Keratinocyte (primary cell): ENCODE results near the gene BNC2. TPM values are rescaled to one million over a fixed set of nuclear protein-coding genes. Genes with fewer than 3 reads are reported as not detected.

Experiments
- DNase-seq: peaks from one replicate; pipeline ENCODE4 v3.0.0-alpha.2; 2011; ENCODE audit warnings: low read depth, missing footprints, low spot score
- FAIRE-seq: peaks from 2 replicates; lab custom pipeline; 2011; peaks lifted over from hg19 to GRCh38; lab: Jason Lieb, UNC
- H2AFZ ChIP-seq: 2 replicates; pipeline ENCODE4 v1.6.0; 2012; ENCODE audit warnings: low read length, control low read depth, inconsistent platforms; ENCODE audit not compliant: control insufficient read depth
- H3K27ac ChIP-seq: 2 replicates; pipeline ENCODE4 v1.5.1; 2011; ENCODE audit warnings: low read length; ENCODE audit not compliant: control insufficient read depth, insufficient read depth
- H3K27me3 ChIP-seq: 3 replicates; pipeline ENCODE4 v1.6.0; 2011; ENCODE audit warnings: low read length; ENCODE audit not compliant: control insufficient read depth, insufficient read depth; ENCODE audit errors: extremely low read depth
- H3K36me3 ChIP-seq, 2 experiments: 2 replicates in 1 of 2; 3 replicates in 1 of 2; pipeline ENCODE4 v1.5.1; 2011; ENCODE audit warnings: low read length in 2 of 2, mild to moderate bottlenecking in 1 of 2; ENCODE audit not compliant: control insufficient read depth in 2 of 2, insufficient read depth in 2 of 2; ENCODE audit errors: extremely low read depth in 1 of 2
- H3K4me1 ChIP-seq: 3 replicates; pipeline ENCODE4 v1.5.1; 2011; ENCODE audit warnings: low read length; ENCODE audit not compliant: control insufficient read depth, insufficient read depth; ENCODE audit errors: extremely low read depth
- H3K4me2 ChIP-seq: 3 replicates; pipeline ENCODE4 v1.6.0; 2011; ENCODE audit warnings: low read depth, low read length; ENCODE audit not compliant: control insufficient read depth, insufficient read depth; ENCODE audit errors: extremely low read depth
- H3K4me3 ChIP-seq, 3 experiments: fragments of 200-600 bp in 1 of 3; sonication (generic) in 1 of 3; 2 replicates in 2 of 3; 3 replicates in 1 of 3; pipeline ENCODE4 v1.5.1; 2011 to 2016; ENCODE audit warnings: low read length in 3 of 3, mild to moderate bottlenecking in 3 of 3, control low read depth in 2 of 3, inconsistent platforms in 1 of 3, low read depth in 1 of 3, mixed read lengths in 1 of 3, mixed run types in 1 of 3, moderate library complexity in 1 of 3; ENCODE audit not compliant: control insufficient read depth in 2 of 3, insufficient read depth in 2 of 3; ENCODE audit errors: extremely low read depth in 1 of 3
- H3K79me2 ChIP-seq: 2 replicates; pipeline ENCODE4 v1.6.0; 2012; ENCODE audit warnings: low read length; ENCODE audit not compliant: control insufficient read depth, insufficient read depth
- H3K9ac ChIP-seq: 3 replicates; pipeline ENCODE4 v1.6.0; 2011; ENCODE audit warnings: low read length; ENCODE audit not compliant: control insufficient read depth, insufficient read depth; ENCODE audit errors: extremely low read depth
- H3K9me1 ChIP-seq: 3 replicates; pipeline ENCODE4 v1.6.0; 2011; ENCODE audit warnings: low read length; ENCODE audit not compliant: control insufficient read depth, insufficient read depth; ENCODE audit errors: extremely low read depth
- H3K9me3 ChIP-seq: 2 replicates; pipeline ENCODE4 v1.5.1; 2012; ENCODE audit warnings: low read depth, low read length; ENCODE audit not compliant: control insufficient read depth
- H4K20me1 ChIP-seq: 3 replicates; pipeline ENCODE4 v1.6.0; 2011; ENCODE audit warnings: low read length; ENCODE audit not compliant: control insufficient read depth, insufficient read depth; ENCODE audit errors: extremely low read depth
- CTCF ChIP-seq, 3 experiments: IDR thresholded peaks in 1 of 3; conservative IDR thresholded peaks in 1 of 3; optimal IDR thresholded peaks in 1 of 3; 2 replicates in 2 of 3; 3 replicates in 1 of 3; pipeline versions ENCODE3 to v1.5.1; 2011; ENCODE audit warnings: low read length in 3 of 3, mild to moderate bottlenecking in 3 of 3, moderate library complexity in 2 of 3, control low read depth in 1 of 3, inconsistent platforms in 1 of 3; ENCODE audit not compliant: insufficient read depth in 2 of 3; ENCODE audit errors: extremely low read depth in 1 of 3
- EZH2 ChIP-seq: IDR thresholded peaks from one replicate; pipeline ENCODE4 v1.6.1; 2012; ENCODE audit warnings: inconsistent platforms, mild to moderate bottlenecking, low read length, moderate library complexity
- dilution Hi-C: fragments of 300-500 bp; cut with MboI; formaldehyde crosslinking; loops from one replicate; pipeline ENCODE4 v1.7.0; 2020; ENCODE audit warnings: low sequenced_read_pairs; ENCODE audit not compliant: extremely low pct_ligation_motif_present
- polyA plus RNA-seq, 5 experiments: library from polyadenylated mRNA; depleted of rRNA in 3 of 5; stranded (reverse) in 3 of 5; stranded (forward) in 1 of 5; unstranded in 1 of 5; fragments of >200 nt; gene quantifications; 1 replicate in 1 of 5; 2 replicates in 3 of 5; 3 replicates in 1 of 5; pipeline versions ENCODE4 v1.2.1 to v1.2.3, GENCODE V29; 2011 to 2012; ENCODE audit warnings: missing spikeins in 2 of 5, low read depth in 1 of 5, low replicate concordance in 1 of 5

BNC2 gene
- polyA plus RNA-seq, 1 donor (not counting 4 experiments of a cell fraction or from before 2014, with no cell fraction given), result 1.1 TPM

DNA sequence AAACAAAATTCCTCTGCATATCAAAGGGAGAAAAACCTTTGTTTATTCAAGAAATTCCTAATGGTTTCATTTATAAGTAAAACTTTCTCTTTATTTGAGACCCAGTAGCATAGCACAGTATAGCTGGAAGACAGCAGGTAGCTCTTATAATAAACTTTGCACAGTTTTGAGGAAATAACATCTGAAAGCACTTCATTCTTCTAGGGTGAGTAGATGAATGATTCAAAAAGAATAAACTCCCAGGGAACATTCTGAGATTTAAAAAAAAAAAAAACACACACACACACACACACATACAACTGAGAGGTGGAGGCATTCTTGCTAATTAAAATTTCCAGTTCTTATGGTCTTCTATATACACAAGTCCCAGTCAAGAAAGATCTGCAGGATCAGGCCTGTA is 197.3 kb downstream of the BNC2 start:
- H3K9ac ChIP-seq, result no peak overlapping the region
- no peak overlapping the region for H2AFZ ChIP-seq
- H3K9me3 ChIP-seq, result no peaks in the 10 kb centered on the region
- no peak overlapping the region for H3K27ac ChIP-seq
- TF ChIP-seq EZH2 (no peak), CTCF (optimal IDR thresholded peaks at IDR 0.05 in 1 of 3, IDR thresholded peaks at IDR 0.05 in 1 of 3, conservative IDR thresholded peaks at IDR 0.05 in 1 of 3; ENCODE audit: extremely low read depth in 1 of 3, insufficient read depth in 2 of 3, low read length in 3 of 3) (no peak)
- H3K4me2 ChIP-seq, result no peak overlapping the region
- dilution Hi-C loops, result no loop called here
- FAIRE-seq, result no peak
- H3K27me3 ChIP-seq, result no peaks in the 10 kb centered on the region
- H3K79me2 ChIP-seq, result no peaks in the 10 kb centered on the region
- no peaks in the 10 kb centered on the region for H3K36me3 ChIP-seq
- H3K9me1 ChIP-seq, result no peaks in the 10 kb centered on the region
- peaks cover 7% of the 10 kb centered on the region for H3K4me1 ChIP-seq
- no peaks in the 10 kb centered on the region for H4K20me1 ChIP-seq
- no peak overlapping the region for H3K4me3 ChIP-seq
- no peak for DNase-seq

DNA sequence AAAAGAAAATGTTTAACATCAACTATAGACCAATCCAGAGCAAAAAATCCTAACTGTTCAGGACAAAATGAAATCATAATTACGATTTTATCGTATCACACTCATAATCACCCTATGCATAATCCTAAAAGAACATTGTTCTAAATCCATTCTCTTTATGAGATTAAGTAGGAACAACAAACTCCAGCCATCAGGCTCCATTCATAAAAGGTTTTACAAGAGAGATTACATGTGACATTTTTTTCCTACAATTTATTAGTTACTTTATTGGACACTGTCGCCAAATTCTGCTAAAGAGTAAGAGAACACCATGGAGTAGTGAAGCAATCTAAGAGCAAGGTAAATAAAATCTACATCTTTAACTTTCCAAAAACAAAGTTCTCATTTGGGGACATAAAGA is 198.0 kb downstream of the BNC2 start:
- no peak for TF ChIP-seq EZH2
- no peak for TF ChIP-seq CTCF (optimal IDR thresholded peaks at IDR 0.05 in 1 of 3, IDR thresholded peaks at IDR 0.05 in 1 of 3, conservative IDR thresholded peaks at IDR 0.05 in 1 of 3; ENCODE audit: extremely low read depth in 1 of 3, insufficient read depth in 2 of 3, low read length in 3 of 3)
- Histone ChIP-seq H3K9me1 (no peaks in the 10 kb centered on the region), H3K9me3 (no peaks in the 10 kb centered on the region), H3K36me3 (no peaks in the 10 kb centered on the region), H3K79me2 (no peaks in the 10 kb centered on the region), H3K27me3 (no peaks in the 10 kb centered on the region), H3K27ac (no peak overlapping the region), H3K9ac (no peak overlapping the region), H3K4me3 (no peak overlapping the region), H3K4me2 (no peak overlapping the region), H3K4me1 (peaks cover 7% of the 10 kb centered on the region), H2AFZ (no peak overlapping the region), H4K20me1 (no peaks in the 10 kb centered on the region)
- dilution Hi-C loops, result no loop called here
- DNase-seq, result no peak
- no peak for FAIRE-seq
